Cardiac muscle cell (in vitro differentiated cells and primary cell): Measurements from ENCODE around the gene SAMD4A. TPM values are rescaled to one million over a fixed set of nuclear protein-coding genes. Genes with fewer than 3 reads are reported as not detected.

Experiments used
- DNase-seq, 2 donors: peaks; one replicate each; pipeline versions ENCODE4 v3.0.0 to v3.0.0-alpha.2; 2010 to 2017; ENCODE audit warnings: low read depth in 1 of 2, low spot score in 1 of 2
- H3K27ac ChIP-seq: fragments of 200-600 bp; sonication (generic); 2 replicates; pipeline ENCODE4 v1.5.1; 2016
- H3K27me3 ChIP-seq: fragments of 200-600 bp; sonication (generic); 2 replicates; pipeline ENCODE4 v1.6.0; 2016; ENCODE audit warnings: control low read depth
- H3K36me3 ChIP-seq: fragments of 200-600 bp; sonication (generic); 2 replicates; pipeline ENCODE4 v1.5.1; 2016; ENCODE audit warnings: control low read depth
- H3K4me1 ChIP-seq: fragments of 200-600 bp; sonication (generic); 2 replicates; pipeline ENCODE4 v1.8.1; 2017; ENCODE audit warnings: low read depth, mild to moderate bottlenecking, mixed run types
- H3K4me3 ChIP-seq: fragments of 200-600 bp; sonication (generic); 2 replicates; pipeline ENCODE4 v1.5.1; 2016; ENCODE audit warnings: mild to moderate bottlenecking
- H3K9me3 ChIP-seq: fragments of 200-600 bp; sonication (generic); 2 replicates; pipeline ENCODE4 v1.5.1; 2017; ENCODE audit warnings: low read depth, mild to moderate bottlenecking, control low read depth
- CTCF ChIP-seq: IDR thresholded peaks from 2 replicates; pipeline ENCODE4 v1.5.1; 2012; ENCODE audit warnings: low read depth, mild to moderate bottlenecking, low read length
- polyA plus RNA-seq: library from polyadenylated mRNA; unstranded; fragments of >200 nt; fragmentation: Nextera tagmentation; extraction: Ambion mirVana; gene quantifications from 2 replicates; pipeline ENCODE4 v1.2.1, GENCODE V29; 2016
- total RNA-seq: library from RNA; depleted of rRNA; stranded (reverse); fragments of >200 nt; gene quantifications from 2 replicates; pipeline ENCODE4 v1.2.3, GENCODE V29; 2016

SAMD4A gene
- total and polyA plus RNA-seq, 2 experiments from 2014 or later, result 14.4 to 60.4 TPM

GRCh38 chr14:54704768-54705167 is 137.8 kb downstream of the SAMD4A start:
- Histone ChIP-seq H3K36me3 (no peaks in the 10 kb centered on the region), H3K27me3 (no peaks in the 10 kb centered on the region), H3K4me3 (no peak overlapping the region), H3K4me1 (peaks cover 45% of the 10 kb centered on the region), H3K9me3 (no peaks in the 10 kb centered on the region), H3K27ac (no peak overlapping the region)
- no peak for DNase-seq
- TF ChIP-seq CTCF, result no peak

- Histone ChIP-seq H3K27me3 (no peaks in the 10 kb centered on the region), H3K9me3 (no peaks in the 10 kb centered on the region), H3K36me3 (no peaks in the 10 kb centered on the region), H3K27ac (no peak overlapping the region), H3K4me1 (peaks cover 32% of the 10 kb centered on the region), H3K4me3 (no peak overlapping the region)
- TF ChIP-seq CTCF, result no peak
- no peak for DNase-seq
These were observed 139.8 kb downstream of the SAMD4A start for GRCh38 chr14:54706769-54707168.

GRCh38 chr14:54708161-54708560 is 141.2 kb downstream of the SAMD4A start:
- TF ChIP-seq CTCF, result no peak
- no peaks in the 10 kb centered on the region for H3K36me3 ChIP-seq
- no peak for DNase-seq
- no peaks in the 10 kb centered on the region for H3K9me3 ChIP-seq
- H3K27ac ChIP-seq, result peak overlapping the region; percentile 31
- no peak overlapping the region for H3K4me3 ChIP-seq
- peaks cover 44% of the 10 kb centered on the region for H3K4me1 ChIP-seq
- no peaks in the 10 kb centered on the region for H3K27me3 ChIP-seq

- H3K4me1 ChIP-seq, result peaks cover 51% of the 10 kb centered on the region
- no peak overlapping the region for H3K4me3 ChIP-seq
- no peaks in the 10 kb centered on the region for H3K36me3 ChIP-seq
- H3K27me3 ChIP-seq, result no peaks in the 10 kb centered on the region
- DNase-seq, result no peak
- no peak for TF ChIP-seq CTCF
- no peaks in the 10 kb centered on the region for H3K9me3 ChIP-seq
- H3K27ac ChIP-seq, result peak overlapping the region; percentile 8
These were observed 142.1 kb downstream of the SAMD4A start for GRCh38 chr14:54708982-54709381.

- Histone ChIP-seq H3K9me3 (no peaks in the 10 kb centered on the region), H3K36me3 (no peaks in the 10 kb centered on the region), H3K27ac (peak overlapping the region; percentile 8), H3K4me1 (peaks cover 48% of the 10 kb centered on the region), H3K27me3 (no peaks in the 10 kb centered on the region), H3K4me3 (no peak overlapping the region)
- no peak for TF ChIP-seq CTCF
- no peak for DNase-seq
These were observed 142.5 kb downstream of the SAMD4A start for GRCh38 chr14:54709444-54709843.

GRCh38 chr14:54709867-54710266 is 142.9 kb downstream of the SAMD4A start:
- Histone ChIP-seq H3K27me3 (no peaks in the 10 kb centered on the region), H3K4me1 (peaks cover 47% of the 10 kb centered on the region), H3K4me3 (no peak overlapping the region), H3K27ac (peak overlapping the region; percentile 8), H3K36me3 (no peaks in the 10 kb centered on the region), H3K9me3 (no peaks in the 10 kb centered on the region)
- TF ChIP-seq CTCF, result no peak
- no peak for DNase-seq
